Activated naive CD8-positive, alpha-beta T cell treated with anti-CD3 and anti-CD28 coated beads, Interleukin-2, amount 50 U/mL, for 24 hours (primary cell): ENCODE results near the gene HTR7.
A peak's percentile ranks its signal among the peaks of the same experiment; 100 is the strongest.

ENCODE experiments used
- ATAC-seq: fragments of 150-1000 bp; cut with Tn5 transposase; one replicate; pipeline ENCODE4 v1.10.0; 2021
- DNase-seq: peaks from one replicate; pipeline ENCODE4 v3.0.0; 2021
- H3K27ac Mint-ChIP-seq: one replicate; pipeline ENCODE4 v1.8.0; 2021; ENCODE audit warnings: mild to moderate bottlenecking, mixed read lengths
- H3K27me3 Mint-ChIP-seq: one replicate; pipeline ENCODE4 v1.8.0; 2021; ENCODE audit warnings: mixed read lengths
- H3K36me3 Mint-ChIP-seq: one replicate; pipeline ENCODE4 v1.8.0; 2021; ENCODE audit warnings: low read depth, mixed read lengths
- H3K4me1 Mint-ChIP-seq: one replicate; pipeline ENCODE4 v1.8.0; 2021; ENCODE audit warnings: mixed read lengths
- H3K4me3 Mint-ChIP-seq: one replicate; pipeline ENCODE4 v1.8.0; 2021; ENCODE audit warnings: mild to moderate bottlenecking, moderate library complexity, mixed read lengths
- H3K9me3 Mint-ChIP-seq: one replicate; pipeline ENCODE4 v1.8.0; 2021; ENCODE audit warnings: mixed read lengths

Gene HTR7

DNA sequence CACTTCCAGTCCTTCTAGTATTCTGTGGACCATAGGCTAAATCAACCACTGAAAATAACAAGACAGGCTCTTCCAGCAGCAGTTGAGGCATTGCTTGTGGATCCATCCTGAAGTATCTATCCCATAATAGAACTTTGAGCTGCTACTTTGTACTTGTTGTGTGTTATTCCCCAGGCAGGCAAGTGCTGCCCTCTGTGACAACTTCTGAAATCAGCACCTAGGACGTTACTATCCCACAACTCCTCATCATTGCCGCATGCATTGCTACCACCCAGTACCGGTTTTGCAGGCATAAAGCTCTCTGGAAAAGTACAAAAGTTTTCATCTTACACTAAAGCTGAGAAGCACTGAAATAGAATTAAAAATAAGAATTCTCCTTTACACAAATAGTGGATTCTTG, 145.3 kb downstream of the HTR7 start:
- Mint-ChIP-seq H3K36me3 (no peaks in the 10 kb centered on the region), H3K4me1 (no peaks in the 10 kb centered on the region), H3K9me3 (no peaks in the 10 kb centered on the region), H3K27ac (no peak overlapping the region), H3K4me3 (no peak overlapping the region), H3K27me3 (peaks cover 4% of the 10 kb centered on the region)
- no peak for ATAC-seq
- no peak for DNase-seq

DNA sequence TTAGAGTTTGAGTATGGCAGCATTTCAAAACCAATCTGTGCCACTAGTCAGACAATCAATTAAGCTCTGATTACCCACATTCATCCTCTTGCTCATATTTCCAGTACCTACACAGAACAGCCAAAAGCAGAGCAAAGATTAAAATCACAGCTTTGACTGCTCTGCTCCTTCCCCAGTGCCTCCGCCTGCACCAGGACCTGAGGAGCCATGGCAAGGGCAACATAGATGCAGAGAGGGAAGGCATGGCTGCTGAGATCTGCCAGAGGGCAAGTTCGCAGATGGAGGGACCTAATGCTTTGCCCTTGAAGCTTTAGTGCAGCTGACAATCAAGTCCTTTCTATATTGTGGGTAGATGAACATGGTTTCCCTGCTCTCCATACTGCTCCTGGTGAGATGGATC, 148.1 kb downstream of the HTR7 start:
- no peaks in the 10 kb centered on the region for H3K9me3 Mint-ChIP-seq
- no peak for DNase-seq
- no peaks in the 10 kb centered on the region for H3K36me3 Mint-ChIP-seq
- no peak overlapping the region for H3K4me3 Mint-ChIP-seq
- no peak for ATAC-seq
- H3K27me3 Mint-ChIP-seq = peaks cover 4% of the 10 kb centered on the region
- H3K4me1 Mint-ChIP-seq = no peaks in the 10 kb centered on the region
- no peak overlapping the region for H3K27ac Mint-ChIP-seq

DNA sequence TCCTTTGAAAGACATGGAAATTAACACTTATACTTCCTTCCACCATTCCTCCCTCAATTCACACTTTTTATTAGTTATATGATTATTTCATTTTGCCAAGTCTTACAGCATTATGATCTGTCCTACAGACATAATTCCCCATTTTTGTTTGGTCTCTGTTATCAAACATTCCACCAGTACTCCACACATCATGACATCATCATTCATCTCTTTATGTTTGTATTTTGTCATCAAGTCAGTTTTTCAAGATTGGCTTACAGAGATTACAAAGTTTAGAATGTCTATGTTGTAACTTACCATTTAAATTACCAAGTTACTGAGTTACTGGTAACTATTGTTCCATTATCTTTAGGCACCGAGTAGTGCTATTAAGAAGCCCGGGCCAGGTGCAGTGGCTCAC, 150.2 kb downstream of the HTR7 start:
- Mint-ChIP-seq H3K27ac (no peak overlapping the region), H3K9me3 (no peaks in the 10 kb centered on the region), H3K4me1 (no peaks in the 10 kb centered on the region), H3K36me3 (no peaks in the 10 kb centered on the region), H3K27me3 (peaks cover 3% of the 10 kb centered on the region), H3K4me3 (no peak overlapping the region)
- DNase-seq = no peak
- ATAC-seq = no peak

DNA sequence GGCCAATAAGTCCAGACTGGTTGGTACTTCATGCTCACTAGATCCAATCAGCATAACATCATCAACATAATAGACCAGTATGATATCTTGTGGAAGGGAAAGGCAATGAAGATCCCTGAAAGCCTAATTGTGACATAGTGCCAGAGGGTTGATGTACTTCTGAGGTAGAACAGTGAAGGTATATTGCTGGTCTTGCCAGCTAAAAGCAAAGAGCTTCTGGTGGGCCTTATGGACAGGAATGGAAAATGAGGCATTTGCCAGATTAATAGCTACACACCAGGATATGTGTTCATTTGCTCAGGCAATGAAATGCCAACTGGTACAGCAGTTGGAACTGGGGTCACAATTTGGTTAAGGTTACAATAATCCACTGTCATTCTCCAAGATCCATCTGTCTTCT, 156.4 kb downstream of the HTR7 start:
- H3K4me1 Mint-ChIP-seq = peaks cover under 1% of the 10 kb centered on the region
- H3K36me3 Mint-ChIP-seq = no peaks in the 10 kb centered on the region
- H3K9me3 Mint-ChIP-seq = no peaks in the 10 kb centered on the region
- no peak for DNase-seq
- H3K4me3 Mint-ChIP-seq = no peak overlapping the region
- no peak overlapping the region for H3K27ac Mint-ChIP-seq
- no peak for ATAC-seq
- H3K27me3 Mint-ChIP-seq = peaks cover 3% of the 10 kb centered on the region

DNA sequence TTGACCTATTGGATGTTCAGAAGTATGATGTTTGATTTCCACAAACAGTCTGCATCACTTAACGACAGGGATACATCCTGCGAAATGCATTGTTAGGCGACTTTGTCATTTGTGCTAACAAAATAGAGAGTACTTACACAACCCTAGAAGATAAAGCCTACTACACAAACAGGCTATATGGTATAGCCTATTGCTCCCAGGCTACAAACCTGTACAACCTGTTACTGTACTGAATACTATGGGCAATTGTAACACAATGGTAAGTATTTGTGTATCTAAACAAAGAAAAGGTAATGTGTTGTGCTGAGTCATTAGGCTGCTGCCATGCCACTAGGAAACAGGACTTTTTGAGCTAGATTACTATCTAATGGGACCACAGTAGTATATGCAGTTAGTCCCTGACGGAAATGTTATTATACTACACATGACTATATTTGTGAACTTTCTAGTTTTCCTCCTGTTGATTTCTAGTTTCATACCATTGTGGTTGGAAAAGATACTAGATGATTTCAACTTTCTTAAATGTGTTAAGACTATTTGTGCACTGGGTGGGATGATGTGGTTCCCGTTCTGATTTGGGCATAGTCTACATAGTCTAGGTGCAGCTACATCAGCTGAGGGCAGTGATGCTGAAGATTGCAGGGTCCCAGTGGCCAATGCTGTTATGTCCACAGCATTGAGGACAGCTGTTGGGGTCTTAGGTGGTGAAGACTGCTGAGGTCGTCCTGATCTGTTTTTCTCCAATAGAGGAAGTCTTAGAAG, 161.7 kb downstream of the HTR7 start:
- H3K9me3 Mint-ChIP-seq = no peaks in the 10 kb centered on the region
- H3K36me3 Mint-ChIP-seq = no peaks in the 10 kb centered on the region
- no peak overlapping the region for H3K4me3 Mint-ChIP-seq
- H3K27ac Mint-ChIP-seq = no peak overlapping the region
- H3K27me3 Mint-ChIP-seq = peaks cover 8% of the 10 kb centered on the region
- ATAC-seq = peak; percentile 91
- DNase-seq = no peak
- peaks cover 3% of the 10 kb centered on the region for H3K4me1 Mint-ChIP-seq
